HepG2 (cell line): ENCODE measurements around the gene PAM16. TPM values are rescaled to one million over a fixed set of nuclear protein-coding genes. Genes with fewer than 3 reads are reported as not detected.
A peak's percentile ranks its signal among the peaks of the same experiment; 100 is the strongest.

Source experiments
- ARID5B ChIP-seq: IDR thresholded peaks from 2 replicates; pipeline ENCODE4 v1.4.0; 2020; ENCODE audit warnings: mild to moderate bottlenecking, missing genetic modification reagents
- BRF2 ChIP-seq: sonication (generic); formaldehyde crosslinking; IDR thresholded peaks from 2 replicates; pipeline ENCODE4 v1.8.1; 2022; ENCODE audit warnings: mild to moderate bottlenecking, missing genetic modification reagents
- CHD4 ChIP-seq: fragments of 200-600 bp; sonication (generic); IDR thresholded peaks from 2 replicates; pipeline ENCODE4 v1.7.0; 2017; ENCODE audit warnings: mild to moderate bottlenecking, low read length, borderline replicate concordance
- DPF2 ChIP-seq: sonication (generic); formaldehyde crosslinking; IDR thresholded peaks from 2 replicates; pipeline ENCODE4 v1.4.0; 2020; ENCODE audit warnings: mild to moderate bottlenecking, low read depth, missing genetic modification reagents, borderline replicate concordance
- HNRNPL ChIP-seq: fragments of 200-400 bp; formaldehyde crosslinking; IDR thresholded peaks from 2 replicates; pipeline ENCODE4 v1.6.1; 2017; ENCODE audit warnings: mild to moderate bottlenecking, low read depth, low read length
- MEIS1 ChIP-seq: sonication (generic); formaldehyde crosslinking; IDR thresholded peaks from 2 replicates; pipeline ENCODE4 v1.9.0; 2021; ENCODE audit warnings: mild to moderate bottlenecking, missing genetic modification reagents, moderate library complexity, borderline replicate concordance
- NFKB2 ChIP-seq: sonication (generic); formaldehyde crosslinking; IDR thresholded peaks from 2 replicates; pipeline ENCODE4 v1.4.0; 2020; ENCODE audit warnings: missing genetic modification reagents, borderline replicate concordance
- PHF8 ChIP-seq: sonication (generic); formaldehyde crosslinking; IDR thresholded peaks from 2 replicates; pipeline ENCODE4 v1.5.0; 2020; ENCODE audit warnings: missing genetic modification reagents
- ZFX ChIP-seq: sonication (generic); formaldehyde crosslinking; IDR thresholded peaks from 2 replicates; pipeline ENCODE4 v1.4.0; 2020; ENCODE audit warnings: mild to moderate bottlenecking, low read depth, missing genetic modification reagents, moderate library complexity
- ZMAT3 ChIP-seq: sonication (generic); formaldehyde crosslinking; conservative IDR thresholded peaks from 2 replicates; pipeline ENCODE4 v1.7.0; 2021; ENCODE audit warnings: missing genetic modification reagents
- ZNF460 ChIP-seq: sonication (generic); formaldehyde crosslinking; IDR thresholded peaks from 2 replicates; pipeline ENCODE4 v1.5.1; 2020; ENCODE audit warnings: missing genetic modification reagents, mild to moderate bottlenecking, borderline replicate concordance
- ZZZ3 ChIP-seq: sonication (generic); formaldehyde crosslinking; IDR thresholded peaks from 2 replicates; pipeline ENCODE4 v1.4.0; 2020; ENCODE audit warnings: missing genetic modification reagents, mild to moderate bottlenecking, borderline replicate concordance
- polyA plus RNA-seq, 8 experiments: library from polyadenylated mRNA; depleted of rRNA in 3 of 8; stranded (reverse) in 7 of 8; unstranded in 1 of 8; fragments of >200 nt; fragmentation: Illumina TruSeq in 4 of 8; extraction: Trizol in 4 of 8; gene quantifications; 2 replicates each; pipeline versions ENCODE4 v1.2.1 to v1.2.3, GENCODE V29; 2011 to 2016; ENCODE audit warnings: low read depth in 4 of 8, missing spikeins in 1 of 8, mixed read lengths in 1 of 8; ENCODE audit not compliant: insufficient read depth in 1 of 8
- total RNA-seq, 5 experiments: library from RNA; depleted of rRNA; stranded (reverse); fragments of >200 nt; fragmentation: Illumina TruSeq; extraction: Trizol; gene quantifications; 2 replicates each; pipeline ENCODE4 v1.2.3, GENCODE V29; 2016; ENCODE audit warnings: low read depth in 1 of 5
- TF ChIP-seq, protein P1 (sequence below): sonication (generic); formaldehyde crosslinking; IDR thresholded peaks from 2 replicates; pipeline ENCODE4 v1.4.0; 2020; ENCODE audit warnings: missing genetic modification reagents
- TF ChIP-seq, protein P2 (sequence below): sonication (generic); formaldehyde crosslinking; IDR thresholded peaks from 2 replicates; pipeline ENCODE4 v1.5.1; 2020; ENCODE audit warnings: mild to moderate bottlenecking, missing genetic modification reagents, borderline replicate concordance

The PAM16 gene
- total and polyA plus RNA-seq, 2 of the 13 experiments (the other 11 are each of a cell fraction or from before 2014, with no cell fraction given): 51.5 to 51.8 TPM

- TF ChIP-seq, protein P1, sequence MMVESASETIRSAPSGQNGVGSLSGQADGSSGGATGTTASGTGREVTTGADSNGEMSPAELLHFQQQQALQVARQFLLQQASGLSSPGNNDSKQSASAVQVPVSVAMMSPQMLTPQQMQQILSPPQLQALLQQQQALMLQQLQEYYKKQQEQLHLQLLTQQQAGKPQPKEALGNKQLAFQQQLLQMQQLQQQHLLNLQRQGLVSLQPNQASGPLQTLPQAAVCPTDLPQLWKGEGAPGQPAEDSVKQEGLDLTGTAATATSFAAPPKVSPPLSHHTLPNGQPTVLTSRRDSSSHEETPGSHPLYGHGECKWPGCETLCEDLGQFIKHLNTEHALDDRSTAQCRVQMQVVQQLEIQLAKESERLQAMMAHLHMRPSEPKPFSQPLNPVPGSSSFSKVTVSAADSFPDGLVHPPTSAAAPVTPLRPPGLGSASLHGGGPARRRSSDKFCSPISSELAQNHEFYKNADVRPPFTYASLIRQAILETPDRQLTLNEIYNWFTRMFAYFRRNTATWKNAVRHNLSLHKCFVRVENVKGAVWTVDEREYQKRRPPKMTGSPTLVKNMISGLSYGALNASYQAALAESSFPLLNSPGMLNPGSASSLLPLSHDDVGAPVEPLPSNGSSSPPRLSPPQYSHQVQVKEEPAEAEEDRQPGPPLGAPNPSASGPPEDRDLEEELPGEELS (CRISPR knock-in tag): no peak
- no peak for TF ChIP-seq HNRNPL
- TF ChIP-seq PHF8: no peak
- TF ChIP-seq, protein P2, sequence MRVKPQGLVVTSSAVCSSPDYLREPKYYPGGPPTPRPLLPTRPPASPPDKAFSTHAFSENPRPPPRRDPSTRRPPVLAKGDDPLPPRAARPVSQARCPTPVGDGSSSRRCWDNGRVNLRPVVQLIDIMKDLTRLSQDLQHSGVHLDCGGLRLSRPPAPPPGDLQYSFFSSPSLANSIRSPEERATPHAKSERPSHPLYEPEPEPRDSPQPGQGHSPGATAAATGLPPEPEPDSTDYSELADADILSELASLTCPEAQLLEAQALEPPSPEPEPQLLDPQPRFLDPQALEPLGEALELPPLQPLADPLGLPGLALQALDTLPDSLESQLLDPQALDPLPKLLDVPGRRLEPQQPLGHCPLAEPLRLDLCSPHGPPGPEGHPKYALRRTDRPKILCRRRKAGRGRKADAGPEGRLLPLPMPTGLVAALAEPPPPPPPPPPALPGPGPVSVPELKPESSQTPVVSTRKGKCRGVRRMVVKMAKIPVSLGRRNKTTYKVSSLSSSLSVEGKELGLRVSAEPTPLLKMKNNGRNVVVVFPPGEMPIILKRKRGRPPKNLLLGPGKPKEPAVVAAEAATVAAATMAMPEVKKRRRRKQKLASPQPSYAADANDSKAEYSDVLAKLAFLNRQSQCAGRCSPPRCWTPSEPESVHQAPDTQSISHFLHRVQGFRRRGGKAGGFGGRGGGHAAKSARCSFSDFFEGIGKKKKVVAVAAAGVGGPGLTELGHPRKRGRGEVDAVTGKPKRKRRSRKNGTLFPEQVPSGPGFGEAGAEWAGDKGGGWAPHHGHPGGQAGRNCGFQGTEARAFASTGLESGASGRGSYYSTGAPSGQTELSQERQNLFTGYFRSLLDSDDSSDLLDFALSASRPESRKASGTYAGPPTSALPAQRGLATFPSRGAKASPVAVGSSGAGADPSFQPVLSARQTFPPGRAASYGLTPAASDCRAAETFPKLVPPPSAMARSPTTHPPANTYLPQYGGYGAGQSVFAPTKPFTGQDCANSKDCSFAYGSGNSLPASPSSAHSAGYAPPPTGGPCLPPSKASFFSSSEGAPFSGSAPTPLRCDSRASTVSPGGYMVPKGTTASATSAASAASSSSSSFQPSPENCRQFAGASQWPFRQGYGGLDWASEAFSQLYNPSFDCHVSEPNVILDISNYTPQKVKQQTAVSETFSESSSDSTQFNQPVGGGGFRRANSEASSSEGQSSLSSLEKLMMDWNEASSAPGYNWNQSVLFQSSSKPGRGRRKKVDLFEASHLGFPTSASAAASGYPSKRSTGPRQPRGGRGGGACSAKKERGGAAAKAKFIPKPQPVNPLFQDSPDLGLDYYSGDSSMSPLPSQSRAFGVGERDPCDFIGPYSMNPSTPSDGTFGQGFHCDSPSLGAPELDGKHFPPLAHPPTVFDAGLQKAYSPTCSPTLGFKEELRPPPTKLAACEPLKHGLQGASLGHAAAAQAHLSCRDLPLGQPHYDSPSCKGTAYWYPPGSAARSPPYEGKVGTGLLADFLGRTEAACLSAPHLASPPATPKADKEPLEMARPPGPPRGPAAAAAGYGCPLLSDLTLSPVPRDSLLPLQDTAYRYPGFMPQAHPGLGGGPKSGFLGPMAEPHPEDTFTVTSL (CRISPR knock-in tag): no peak
- TF ChIP-seq NFKB2 (CRISPR knock-in tag): no peak
- 0 out of 2 replicates have a peak, but pooled peaks have one; percentile 6 for TF ChIP-seq ARID5B
- TF ChIP-seq ZNF460: no peak
- TF ChIP-seq ZZZ3 (CRISPR knock-in tag): no peak
- TF ChIP-seq DPF2 (CRISPR knock-in tag): no peak
- no peak for TF ChIP-seq ZMAT3 (CRISPR knock-in tag)
- TF ChIP-seq BRF2 (CRISPR knock-in tag): no peak
- peak; percentile 72; the same call in 1 of the 2 replicates for TF ChIP-seq ZFX (CRISPR knock-in tag)
- TF ChIP-seq CHD4: no peak
- no peak for TF ChIP-seq MEIS1
These were observed 27.2 kb downstream of the PAM16 start (continued) for GRCh38 chr16:4323845-4324488.
